Measurements from ENCODE around the gene ZFYVE28. TPM values are rescaled to one million over a fixed set of nuclear protein-coding genes. Genes with fewer than 3 reads are reported as not detected.

Gene ZFYVE28
- total RNA-seq, 1 experiment from 2014 or later = 19.2 TPM

GRCh38 chr4:2427383-2428334 lies 9.2 kb upstream of the ZFYVE28 start:
- Histone ChIP-seq H2AFZ (ENCODE audit: low read depth, low read length, poor library complexity, severe bottlenecking) (no peak overlapping the region), H3K4me1 (ENCODE audit: control insufficient read depth in 1 of 2, insufficient read depth in 2 of 2, low read length in 2 of 2) (peaks cover 2 to 10% of the 10 kb centered on the region in 2 experiments; a peak in 3 of 4 replicates), H3K36me3 (ENCODE audit: control insufficient read depth in 1 of 2, insufficient read depth in 2 of 2, low read length in 2 of 2) (no peaks in the 10 kb centered on the region), H3K27me3 (ENCODE audit: insufficient read depth, low read length) (no peaks in the 10 kb centered on the region), H3K27ac (ENCODE audit: low read depth, low read length) (no peak overlapping the region), H4K20me1 (ENCODE audit: insufficient read depth) (no peaks in the 10 kb centered on the region), H3K9ac (ENCODE audit: low read length) (no peak overlapping the region), H3K9me3 (ENCODE audit: control insufficient read depth in 1 of 2, insufficient read depth in 1 of 2, low read depth in 1 of 2, low read length in 2 of 2) (no peaks in the 10 kb centered on the region), H3K79me2 (ENCODE audit: insufficient read depth, low read length) (no peaks in the 10 kb centered on the region), H3K9me2 (ENCODE audit: insufficient read depth) (no peaks in the 10 kb centered on the region), H3K4me3 (replicated peaks in 1 of 2; ENCODE audit: low read depth in 1 of 2, low read length in 2 of 2) (no peak overlapping the region), H3K4me2 (ENCODE audit: low read length) (no peak overlapping the region)
- ATAC-seq = no peak
- no peak for DNase-seq (ENCODE audit: low read depth, low spot score)
- ChIA-PET RAD21 (ENCODE audit: low non-redundant PET in 1 of 2, low total read pairs in 2 of 2, uncharacterized antibody in 2 of 2, unreplicated experiment in 2 of 2) (no interaction called here), POLR2A (no interaction called here), CTCF (interaction anchor here (0.9 kb wide), 1 partner anchor 14 kb away, joined by 4 read pairs; no protein-coding TSS in a partner anchor)
- BruUV-seq (replicated peaks) = no TSS peak
- no peak for TF ChIP-seq MAX (IDR thresholded peaks at IDR 0.05)
- TF ChIP-seq JUND (IDR thresholded peaks at IDR 0.05) = no peak
- TF ChIP-seq SP1 (IDR thresholded peaks at IDR 0.05; ENCODE audit: low read depth) = no peak
- no peak for TF ChIP-seq ELF1 (IDR thresholded peaks at IDR 0.05; ENCODE audit: borderline replicate concordance, low read depth)
- no peak for TF ChIP-seq SIN3A (IDR thresholded peaks at IDR 0.05; ENCODE audit: low read depth)
- no peak for TF ChIP-seq POLR2AphosphoS5 (IDR thresholded peaks at IDR 0.05; ENCODE audit: low read depth, low read length)
- TF ChIP-seq FOSL1 (IDR thresholded peaks at IDR 0.05; ENCODE audit: low read depth) = no peak
- TF ChIP-seq EGR1 (IDR thresholded peaks at IDR 0.05; ENCODE audit: low read depth) = no peak
- no peak for TF ChIP-seq YY1 (IDR thresholded peaks at IDR 0.05; ENCODE audit: extremely low read depth, insufficient replicate concordance, low read depth, low read length)
- TF ChIP-seq ZBTB33 (IDR thresholded peaks at IDR 0.05; ENCODE audit: extremely low read depth, insufficient replicate concordance, low read length) = no peak
- no peak for TF ChIP-seq ZFX (IDR thresholded peaks at IDR 0.05)
- no peak for TF ChIP-seq REST (IDR thresholded peaks at IDR 0.05; ENCODE audit: low read depth)
- no peak for TF ChIP-seq CEBPB (IDR thresholded peaks at IDR 0.05; ENCODE audit: low read depth)
- intact Hi-C loops (cut with micrococcal nuclease) = no loop called here

All from HCT116 (cell line).